GM21528 (cell line): Measurements from ENCODE around the gene STRIP2.

Source experiments
- ATAC-seq: cut with Tn5 transposase; IDR thresholded peaks from one replicate; pipeline ENCODE4 v1.9.1; 2021; ENCODE audit warnings: mild to moderate bottlenecking, moderate library complexity; ENCODE audit not compliant: unreplicated experiment, low FRiP score

Gene STRIP2

GRCh38 chr7:129489491-129489890 lies 55.3 kb downstream of the STRIP2 start:
- ATAC-seq, result no peak

- no peak for ATAC-seq
These were observed 58.2 kb downstream of the STRIP2 start for GRCh38 chr7:129492391-129492790.

- ATAC-seq, result no peak
These were observed 59.3 kb downstream of the STRIP2 start for GRCh38 chr7:129493555-129493954.

- ATAC-seq, result no peak
These were observed 59.8 kb downstream of the STRIP2 start for GRCh38 chr7:129494041-129494440.

- ATAC-seq, result no peak
These were observed 61.8 kb downstream of the STRIP2 start for GRCh38 chr7:129495987-129496386.

GRCh38 chr7:129496653-129497052 lies 62.4 kb downstream of the STRIP2 start:
- no peak for ATAC-seq

- no peak for ATAC-seq
These were observed 62.9 kb downstream of the STRIP2 start for GRCh38 chr7:129497156-129497555.

GRCh38 chr7:129498021-129498420 lies 63.8 kb downstream of the STRIP2 start:
- ATAC-seq, result no peak

- no peak for ATAC-seq
These were observed 65.8 kb downstream of the STRIP2 start for GRCh38 chr7:129499999-129500398.

GRCh38 chr7:129501760-129502707 lies 67.8 kb downstream of the STRIP2 start, which contains the start of gene SMKR1:
Gene SMKR1, plus strand, starts transcription at chr7:129502531. Its CDS starts 294 bp downstream, at chr7:129502825.
- peak; percentile 85 for ATAC-seq

- peak; percentile 13 for ATAC-seq
These were observed 68.8 kb downstream of the STRIP2 start for GRCh38 chr7:129502708-129503685.

- ATAC-seq, result no peak
These were observed 69.5 kb downstream of the STRIP2 start for GRCh38 chr7:129503725-129504124.

- ATAC-seq, result no peak
These were observed 78.0 kb downstream of the STRIP2 start for GRCh38 chr7:129512192-129512591.

GRCh38 chr7:129513546-129513945 lies 79.3 kb downstream of the STRIP2 start:
- ATAC-seq, result no peak

- ATAC-seq, result no peak
These were observed 80.5 kb downstream of the STRIP2 start for GRCh38 chr7:129514683-129515082.

- no peak for ATAC-seq
These were observed 81.1 kb downstream of the STRIP2 start for GRCh38 chr7:129515381-129515780.

GRCh38 chr7:129517931-129518330 lies 83.7 kb downstream of the STRIP2 start:
- ATAC-seq, result no peak

- no peak for ATAC-seq
These were observed 85.2 kb downstream of the STRIP2 start for GRCh38 chr7:129519464-129519863.

GRCh38 chr7:129522088-129522970 lies 88.1 kb downstream of the STRIP2 start:
- no peak for ATAC-seq

GRCh38 chr7:129522971-129523340 lies 88.7 kb downstream of the STRIP2 start:
- no peak for ATAC-seq
